SK-N-SH (cell line): ENCODE data around the gene RNF112. TPM values are rescaled to one million over a fixed set of nuclear protein-coding genes. Genes with fewer than 3 reads are reported as not detected.
A peak's percentile ranks its signal among the peaks of the same experiment; 100 is the strongest.

ENCODE experiments used
- CTCF ChIA-PET: fragments of 300-600, 350-600 bp; formaldehyde crosslinking; extraction: SDS; loops from one replicate; lab custom pipeline; 2021; lab: Yijun Ruan, JAX
- POLR2A ChIA-PET: fragments of 350-600 bp; sonication (Branson Sonifier 250); formaldehyde crosslinking; extraction: SDS; loops from one replicate; lab custom pipeline; 2020; ENCODE audit warnings: antibody characterized with exemption, inconsistent platforms; lab: Yijun Ruan, JAX
- DNase-seq: peaks from one replicate; pipeline ENCODE4 v3.0.0; 2012
- H2AFZ ChIP-seq: fragments of 200-600 bp; sonication (generic); 2 replicates; pipeline ENCODE4 v1.8.1; 2016; ENCODE audit warnings: antibody characterized with exemption, mild to moderate bottlenecking, low read depth
- H3F3A ChIP-seq: fragments of 200-600 bp; sonication (generic); replicated peaks from 2 replicates; pipeline ENCODE3; 2016; ENCODE audit warnings: antibody characterized with exemption, mild to moderate bottlenecking; ENCODE audit not compliant: insufficient read depth
- H3K27ac ChIP-seq, 2 experiments: fragments of 200-500 bp in 1 of 2; fragments of 200-600 bp in 1 of 2; sonication (Bioruptor generic) in 1 of 2; sonication (generic), shearing (Covaris generic) in 1 of 2; 2 replicates each; pipeline versions ENCODE4 v1.5.1 to v1.6.1; 2014 to 2016; ENCODE audit warnings: low read depth in 2 of 2, inconsistent platforms in 1 of 2, low read length in 1 of 2, mild to moderate bottlenecking in 1 of 2, mixed read lengths in 1 of 2
- H3K27me3 ChIP-seq: fragments of 200-600 bp; sonication (generic), shearing (Covaris generic); 2 replicates; pipeline ENCODE4 v1.6.1; 2016; ENCODE audit warnings: mixed run types; ENCODE audit not compliant: insufficient read depth
- H3K36me3 ChIP-seq, 2 experiments: fragments of 200-500 bp in 1 of 2; fragments of 200-600 bp in 1 of 2; sonication (Bioruptor generic) in 1 of 2; sonication (generic) in 1 of 2; replicated peaks in 1 of 2; 2 replicates each; pipeline versions ENCODE3 to v1.5.1; 2014 to 2016; ENCODE audit warnings: low read length in 1 of 2, mild to moderate bottlenecking in 1 of 2; ENCODE audit not compliant: insufficient read depth in 2 of 2, control insufficient read depth in 1 of 2
- H3K4me1 ChIP-seq, 2 experiments: fragments of 200-500 bp in 1 of 2; fragments of 200-600 bp in 1 of 2; sonication (Bioruptor generic) in 1 of 2; sonication (generic), shearing (Covaris generic) in 1 of 2; 2 replicates each; pipeline versions ENCODE4 v1.5.1 to v1.6.1; 2014 to 2016; ENCODE audit warnings: low read depth in 1 of 2, low read length in 1 of 2, mixed run types in 1 of 2; ENCODE audit not compliant: insufficient read depth in 2 of 2, control insufficient read depth in 1 of 2
- H3K4me2 ChIP-seq: fragments of 200-600 bp; sonication (generic), shearing (Covaris generic); 2 replicates; pipeline ENCODE4 v1.6.1; 2017; ENCODE audit warnings: mixed run types
- H3K4me3 ChIP-seq, 2 experiments: fragments of 200-500 bp in 1 of 2; fragments of 200-600 bp in 1 of 2; sonication (Bioruptor generic) in 1 of 2; sonication (generic), shearing (Covaris generic) in 1 of 2; 2 replicates each; pipeline versions ENCODE4 v1.5.1 to v1.8.1; 2014 to 2016; ENCODE audit warnings: low read depth in 2 of 2, inconsistent platforms in 1 of 2, low read length in 1 of 2, mild to moderate bottlenecking in 1 of 2, mixed read lengths in 1 of 2, moderate library complexity in 1 of 2
- H3K79me2 ChIP-seq: fragments of 200-600 bp; sonication (generic); 2 replicates; pipeline ENCODE4 v1.8.1; 2017; ENCODE audit warnings: mild to moderate bottlenecking; ENCODE audit not compliant: insufficient read depth
- H3K9ac ChIP-seq: fragments of 200-600 bp; sonication (generic); 2 replicates; pipeline ENCODE4 v1.6.1; 2017; ENCODE audit warnings: mixed run types
- H3K9me2 ChIP-seq: fragments of 200-600 bp; sonication (generic); 2 replicates; pipeline ENCODE4 v1.6.1; 2017; ENCODE audit warnings: mixed run types
- H3K9me3 ChIP-seq: fragments of 200-600 bp; sonication (generic); 2 replicates; pipeline ENCODE4 v1.6.1; 2017; ENCODE audit warnings: mixed run types, mild to moderate bottlenecking, moderate library complexity
- H4K20me1 ChIP-seq: fragments of 200-600 bp; sonication (generic); 2 replicates; pipeline ENCODE4 v1.6.1; 2017; ENCODE audit warnings: mild to moderate bottlenecking, mixed run types; ENCODE audit not compliant: insufficient read depth
- CHD2 ChIP-seq: fragments of 150-350 bp; IDR thresholded peaks from 2 replicates; pipeline ENCODE4 v1.6.1; 2018; ENCODE audit warnings: low read length; ENCODE audit not compliant: partially characterized antibody
- ELF1 ChIP-seq: IDR thresholded peaks from 2 replicates; pipeline ENCODE4 v1.4.0; 2012
- FOSL2 ChIP-seq: IDR thresholded peaks from 2 replicates; pipeline ENCODE4 v1.4.0; 2012; ENCODE audit warnings: low read depth, mild to moderate bottlenecking, moderate library complexity, borderline replicate concordance
- FOXM1 ChIP-seq: IDR thresholded peaks from 2 replicates; pipeline ENCODE4 v1.4.0; 2012; ENCODE audit warnings: low read depth, mild to moderate bottlenecking
- GATA2 ChIP-seq: sonication (generic); formaldehyde crosslinking; IDR thresholded peaks from 2 replicates; pipeline ENCODE4 v1.5.0; 2020; ENCODE audit warnings: mild to moderate bottlenecking, missing genetic modification reagents
- JUND ChIP-seq: IDR thresholded peaks from 2 replicates; pipeline ENCODE4 v1.4.0; 2012
- MXI1 ChIP-seq: IDR thresholded peaks from 2 replicates; pipeline ENCODE4 v1.6.1; 2012; ENCODE audit warnings: mild to moderate bottlenecking, low read depth, low read length, improper control_type of control experiment
- RCOR1 ChIP-seq: fragments of 150-350 bp; IDR thresholded peaks from 2 replicates; pipeline ENCODE4 v1.6.1; 2017; ENCODE audit warnings: antibody characterized with exemption, low read length
- SIN3A ChIP-seq: IDR thresholded peaks from 2 replicates; pipeline ENCODE4 v1.6.1; 2012; ENCODE audit warnings: low read depth, mild to moderate bottlenecking, low read length, moderate library complexity, borderline replicate concordance
- SMC3 ChIP-seq: IDR thresholded peaks from 2 replicates; pipeline ENCODE4 v1.6.1; 2012; ENCODE audit warnings: low read depth, low read length, improper control_type of control experiment
- TAF1 ChIP-seq: IDR thresholded peaks from 2 replicates; pipeline ENCODE4 v1.6.1; 2012; ENCODE audit warnings: low read depth, mild to moderate bottlenecking, low read length, moderate library complexity, borderline replicate concordance
- TCF12 ChIP-seq: IDR thresholded peaks from 2 replicates; pipeline ENCODE4 v1.4.0; 2012
- YY1 ChIP-seq: IDR thresholded peaks from 2 replicates; pipeline ENCODE4 v1.4.0; 2012; ENCODE audit warnings: low read depth, mild to moderate bottlenecking
- whole genome bisulfite sequencing: methylation state at CpG from one replicate; pipeline ENCODE4 v1.1.6; 2017; ENCODE audit warnings: low lambda C conversion rate; 5-methylcytosine and 5-hydroxymethylcytosine counted together
- polyA plus RNA-seq, 3 experiments: library from polyadenylated mRNA; depleted of rRNA; stranded (reverse); fragments of >200 nt; gene quantifications; 2 replicates each; pipeline ENCODE4 v1.2.3, GENCODE V29; 2012
- TF ChIP-seq, protein P1 (sequence below): IDR thresholded peaks from 2 replicates; pipeline ENCODE4 v1.4.0; 2012; ENCODE audit warnings: low read depth, borderline replicate concordance
- TF ChIP-seq, protein P2 (sequence below): IDR thresholded peaks from 2 replicates; pipeline ENCODE4; 2012

RNF112 gene
- polyA plus RNA-seq, 1 of the 3 experiments (the other 2 are of a cell fraction): 22.6 TPM

DNA sequence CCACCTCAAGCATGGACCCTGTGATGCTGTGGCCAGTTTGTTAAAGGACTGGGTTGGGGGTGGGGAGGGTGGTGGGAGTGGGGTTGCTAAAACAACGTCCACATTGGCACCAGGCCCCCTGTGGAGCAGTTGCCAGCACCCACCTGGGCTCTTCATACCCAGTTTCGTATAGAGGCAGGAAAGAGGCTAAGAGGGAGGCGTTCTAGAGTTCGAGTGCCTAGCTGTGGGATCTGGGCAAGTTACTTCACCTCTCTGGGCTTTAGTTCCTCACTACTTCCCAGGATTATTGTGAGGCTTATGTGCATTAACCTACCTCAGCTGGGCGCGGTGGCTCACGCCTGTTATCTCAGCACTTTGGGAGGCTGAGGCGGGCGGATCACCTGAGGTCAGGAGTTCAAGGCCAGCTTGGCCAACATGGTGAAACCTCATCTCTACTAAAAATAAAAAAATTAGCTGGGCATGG, 25.5 kb upstream of the RNF112 start:
- 0 out of 2 replicates have a peak, but pooled peaks cover 7% of the 10 kb centered on the region for H4K20me1 ChIP-seq
- ChIA-PET POLR2A (interaction anchor here (1.3 to 2.8 kb wide), 4 partner anchors 8 to 21 kb away, joined by 4 to 29 read pairs (median 8); partner anchors contain the start of gene MAPK7), CTCF (interaction anchor here (1.0 to 7.2 kb wide), 3 partner anchors 23 to 62 kb away, joined by 8 to 56 read pairs (median 30); partner anchors contain the start of gene B9D1)
- no peaks in the 10 kb centered on the region for H3K27me3 ChIP-seq
- peaks cover 58 to 77% of the 10 kb centered on the region in 2 experiments for H3K4me1 ChIP-seq
- DNase-seq: no peak
- no peaks in the 10 kb centered on the region for H3K9me2 ChIP-seq
- 96% methylated on average over 9 of the region's 9 CpGs for WGBS
- H3K9me3 ChIP-seq: no peaks in the 10 kb centered on the region
- peaks cover 50% of the 10 kb centered on the region for H3K79me2 ChIP-seq
- no peak for TF ChIP-seq TAF1
- no peak for TF ChIP-seq ELF1
- TF ChIP-seq RCOR1: no peak
- TF ChIP-seq FOXM1: no peak
- TF ChIP-seq, protein P1, sequence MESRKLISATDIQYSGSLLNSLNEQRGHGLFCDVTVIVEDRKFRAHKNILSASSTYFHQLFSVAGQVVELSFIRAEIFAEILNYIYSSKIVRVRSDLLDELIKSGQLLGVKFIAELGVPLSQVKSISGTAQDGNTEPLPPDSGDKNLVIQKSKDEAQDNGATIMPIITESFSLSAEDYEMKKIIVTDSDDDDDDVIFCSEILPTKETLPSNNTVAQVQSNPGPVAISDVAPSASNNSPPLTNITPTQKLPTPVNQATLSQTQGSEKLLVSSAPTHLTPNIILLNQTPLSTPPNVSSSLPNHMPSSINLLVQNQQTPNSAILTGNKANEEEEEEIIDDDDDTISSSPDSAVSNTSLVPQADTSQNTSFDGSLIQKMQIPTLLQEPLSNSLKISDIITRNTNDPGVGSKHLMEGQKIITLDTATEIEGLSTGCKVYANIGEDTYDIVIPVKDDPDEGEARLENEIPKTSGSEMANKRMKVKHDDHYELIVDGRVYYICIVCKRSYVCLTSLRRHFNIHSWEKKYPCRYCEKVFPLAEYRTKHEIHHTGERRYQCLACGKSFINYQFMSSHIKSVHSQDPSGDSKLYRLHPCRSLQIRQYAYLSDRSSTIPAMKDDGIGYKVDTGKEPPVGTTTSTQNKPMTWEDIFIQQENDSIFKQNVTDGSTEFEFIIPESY: no peak
- TF ChIP-seq, all 33 proteins: peak for 0
- peaks cover 20 to 36% of the 10 kb centered on the region in 2 experiments for H3K36me3 ChIP-seq
- H3K9ac ChIP-seq: 0 out of 2 replicates have a peak overlapping the region, but pooled peaks have one; percentile 77
- peak overlapping the region; percentile 92 for H3K4me2 ChIP-seq
- peaks cover 55% of the 10 kb centered on the region for H3F3A ChIP-seq
- H3K4me3 ChIP-seq: peak overlapping the region; percentile 55 to 69; a peak in 2 of 4 replicates
- H2AFZ ChIP-seq: no peak overlapping the region
- peak overlapping the region; percentile 98 to 99 for H3K27ac ChIP-seq

DNA sequence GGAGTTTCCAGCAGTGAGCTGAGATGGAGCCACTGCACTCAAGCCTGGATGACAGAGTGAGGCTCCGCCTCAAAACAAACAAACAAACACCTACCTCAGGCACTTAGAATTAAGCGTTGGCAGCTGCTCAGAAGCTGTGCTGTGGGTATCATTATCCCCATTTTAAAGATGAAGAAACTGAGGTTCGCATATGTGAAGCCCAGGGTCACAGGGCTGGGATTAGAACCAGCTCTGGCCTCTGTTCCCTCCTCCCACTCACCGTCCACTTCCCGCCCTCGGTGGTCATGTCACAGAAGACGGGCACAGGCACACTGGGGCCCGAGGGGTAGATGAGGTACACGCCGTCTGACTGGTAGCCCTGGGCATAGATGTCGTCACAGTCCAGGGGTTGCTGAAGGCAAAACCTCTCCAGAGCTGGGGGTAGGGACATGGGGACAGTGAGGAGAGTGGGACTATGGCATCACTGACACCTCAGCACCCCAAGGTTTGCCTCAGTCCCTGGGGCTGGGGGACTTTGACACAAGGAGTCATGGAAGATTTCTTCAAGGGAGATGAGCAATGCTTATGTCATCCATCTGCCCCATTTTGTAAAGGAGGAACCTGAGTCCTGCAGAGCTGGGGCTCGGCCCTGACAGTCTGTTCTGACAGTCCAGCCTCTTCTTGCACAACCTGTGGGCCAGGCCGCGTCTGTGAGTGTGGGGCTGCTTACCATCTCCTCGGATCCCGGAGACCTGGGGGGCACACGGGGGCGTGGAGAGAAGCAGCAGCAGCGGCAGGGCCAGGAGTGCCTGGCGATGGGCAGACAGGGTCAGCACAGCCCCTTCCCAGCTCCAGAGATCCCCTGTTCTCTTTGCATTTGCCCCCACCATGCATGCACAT, 24.7 kb upstream of the RNF112 start:
- no peaks in the 10 kb centered on the region for H3K9me3 ChIP-seq
- H3K4me1 ChIP-seq: peaks cover 58 to 82% of the 10 kb centered on the region in 2 experiments
- peaks cover 12 to 29% of the 10 kb centered on the region in 2 experiments for H3K36me3 ChIP-seq
- DNase-seq: peak; percentile 42
- ChIA-PET POLR2A (interaction anchor here (0.7 to 2.8 kb wide), 4 partner anchors 8 to 25 kb away, joined by 3 to 29 read pairs (median 11); partner anchors contain the start of genes B9D1, MAPK7 and RNF112), CTCF (interaction anchor here (0.7 to 7.2 kb wide), 4 partner anchors 24 to 139 kb away, joined by 3 to 56 read pairs (median 17); partner anchors contain the start of genes B9D1 and RNF112)
- peak overlapping the region; percentile 55 to 69 for H3K4me3 ChIP-seq
- WGBS: 18% methylated on average over 10 of the region's 20 CpGs
- peaks cover 42% of the 10 kb centered on the region for H3K79me2 ChIP-seq
- no peaks in the 10 kb centered on the region for H3K27me3 ChIP-seq
- H4K20me1 ChIP-seq: 0 out of 2 replicates have a peak, but pooled peaks cover 7% of the 10 kb centered on the region
- TF ChIP-seq MXI1 (0 out of 2 replicates have a peak, but pooled peaks have one; percentile 11), YY1 (0 out of 2 replicates have a peak, but pooled peaks have one; percentile 60), SIN3A (peak; percentile 77; the same call in 1 of the 2 replicates), FOSL2 (peak; percentile 54; the same call in 1 of the 2 replicates), TCF12 (peak; percentile 44; the same call in 1 of the 2 replicates), CHD2 (no peak), JUND (peak; percentile 57), SMC3 (no peak), GATA2 (CRISPR knock-in tag) (no peak)
- TF ChIP-seq, protein P2, sequence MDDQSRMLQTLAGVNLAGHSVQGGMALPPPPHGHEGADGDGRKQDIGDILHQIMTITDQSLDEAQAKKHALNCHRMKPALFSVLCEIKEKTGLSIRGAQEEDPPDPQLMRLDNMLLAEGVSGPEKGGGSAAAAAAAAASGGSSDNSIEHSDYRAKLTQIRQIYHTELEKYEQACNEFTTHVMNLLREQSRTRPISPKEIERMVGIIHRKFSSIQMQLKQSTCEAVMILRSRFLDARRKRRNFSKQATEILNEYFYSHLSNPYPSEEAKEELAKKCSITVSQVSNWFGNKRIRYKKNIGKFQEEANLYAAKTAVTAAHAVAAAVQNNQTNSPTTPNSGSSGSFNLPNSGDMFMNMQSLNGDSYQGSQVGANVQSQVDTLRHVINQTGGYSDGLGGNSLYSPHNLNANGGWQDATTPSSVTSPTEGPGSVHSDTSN: peak; percentile 53
- no peak overlapping the region for H2AFZ ChIP-seq
- peak overlapping the region; percentile 77; the same call in 1 of the 2 replicates for H3K9ac ChIP-seq
- no peaks in the 10 kb centered on the region for H3K9me2 ChIP-seq
- peaks cover 55% of the 10 kb centered on the region for H3F3A ChIP-seq
- peak overlapping the region; percentile 98 to 99 for H3K27ac ChIP-seq
- H3K4me2 ChIP-seq: peak overlapping the region; percentile 92
